ENCODE data around the gene KIF21A.

KIF21A gene

DNA sequence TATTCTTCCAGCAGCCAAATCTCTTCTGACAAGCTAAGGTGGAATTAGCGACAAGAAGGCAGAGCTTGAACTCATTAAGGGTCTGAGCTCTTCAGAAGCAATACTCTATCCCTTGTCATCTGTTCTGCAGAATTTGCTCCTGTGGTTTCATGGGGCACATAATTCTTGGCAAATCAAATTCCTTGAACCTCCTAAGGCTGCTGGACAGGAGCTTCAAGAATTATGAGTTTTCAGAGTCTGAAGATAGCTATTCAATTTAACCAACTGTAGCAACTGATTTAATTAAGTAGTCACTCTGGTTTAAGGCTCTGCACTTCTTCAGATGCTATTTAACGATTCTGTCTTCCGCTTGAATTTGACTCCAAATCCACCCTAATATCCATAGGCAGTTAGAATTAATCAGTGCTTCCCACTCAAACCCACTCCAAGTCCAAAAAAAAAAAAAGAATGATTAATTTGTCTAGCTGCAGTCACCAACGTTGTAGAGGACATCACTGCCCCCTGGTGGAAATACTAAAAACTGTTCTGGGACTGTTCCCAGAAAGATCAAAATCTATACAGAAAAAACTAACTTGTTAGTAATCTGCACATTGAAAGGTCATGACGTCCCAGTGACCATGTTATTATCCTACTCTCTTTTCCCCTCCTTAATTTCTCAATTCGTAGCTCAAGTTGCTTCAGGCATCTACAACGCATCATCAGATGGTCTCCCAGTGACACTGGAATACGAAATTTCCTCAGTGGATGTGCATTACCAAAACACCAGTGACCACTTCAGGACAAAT, 169.9 kb downstream of the KIF21A start:
- TF ChIP-seq EZH2phosphoT487 (conservative IDR thresholded peaks at IDR 0.05; ENCODE audit: low read length), result no peak
- TF ChIP-seq, protein P1, sequence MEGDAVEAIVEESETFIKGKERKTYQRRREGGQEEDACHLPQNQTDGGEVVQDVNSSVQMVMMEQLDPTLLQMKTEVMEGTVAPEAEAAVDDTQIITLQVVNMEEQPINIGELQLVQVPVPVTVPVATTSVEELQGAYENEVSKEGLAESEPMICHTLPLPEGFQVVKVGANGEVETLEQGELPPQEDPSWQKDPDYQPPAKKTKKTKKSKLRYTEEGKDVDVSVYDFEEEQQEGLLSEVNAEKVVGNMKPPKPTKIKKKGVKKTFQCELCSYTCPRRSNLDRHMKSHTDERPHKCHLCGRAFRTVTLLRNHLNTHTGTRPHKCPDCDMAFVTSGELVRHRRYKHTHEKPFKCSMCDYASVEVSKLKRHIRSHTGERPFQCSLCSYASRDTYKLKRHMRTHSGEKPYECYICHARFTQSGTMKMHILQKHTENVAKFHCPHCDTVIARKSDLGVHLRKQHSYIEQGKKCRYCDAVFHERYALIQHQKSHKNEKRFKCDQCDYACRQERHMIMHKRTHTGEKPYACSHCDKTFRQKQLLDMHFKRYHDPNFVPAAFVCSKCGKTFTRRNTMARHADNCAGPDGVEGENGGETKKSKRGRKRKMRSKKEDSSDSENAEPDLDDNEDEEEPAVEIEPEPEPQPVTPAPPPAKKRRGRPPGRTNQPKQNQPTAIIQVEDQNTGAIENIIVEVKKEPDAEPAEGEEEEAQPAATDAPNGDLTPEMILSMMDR (IDR thresholded peaks at IDR 0.05; ENCODE audit: insufficient read depth, low read length, poor library complexity, severe bottlenecking), result peak; percentile 62
- H3K27ac ChIP-seq (ENCODE audit: low read depth, low read length), result no peak overlapping the region
- no peaks in the 10 kb centered on the region for H3K79me2 ChIP-seq (ENCODE audit: insufficient read depth, low read length)
- H3K9ac ChIP-seq (ENCODE audit: low read length), result no peak overlapping the region
- H3K4me2 ChIP-seq (ENCODE audit: low read depth, low read length, poor library complexity, severe bottlenecking), result no peak overlapping the region
- H3K9me2 ChIP-seq (replicated peaks; ENCODE audit: insufficient read depth, low read length), result no peaks in the 10 kb centered on the region; the same call in 1 of the 2 replicates
- no peaks in the 10 kb centered on the region for H3K36me3 ChIP-seq (ENCODE audit: low read length)
- H3K27me3 ChIP-seq (ENCODE audit: low read length), result no peaks in the 10 kb centered on the region
- H3F3A ChIP-seq (ENCODE audit: insufficient read depth), result no peaks in the 10 kb centered on the region
- H4K20me1 ChIP-seq (ENCODE audit: low read depth, low read length), result no peaks in the 10 kb centered on the region
- H2AFZ ChIP-seq (ENCODE audit: low read depth, low read length, severe bottlenecking), result no peak overlapping the region
- H3K4me3 ChIP-seq (ENCODE audit: insufficient read depth, low read length, poor library complexity, severe bottlenecking), result no peak overlapping the region
- no peaks in the 10 kb centered on the region for H3K9me3 ChIP-seq (ENCODE audit: insufficient read depth, low read length)

DNA sequence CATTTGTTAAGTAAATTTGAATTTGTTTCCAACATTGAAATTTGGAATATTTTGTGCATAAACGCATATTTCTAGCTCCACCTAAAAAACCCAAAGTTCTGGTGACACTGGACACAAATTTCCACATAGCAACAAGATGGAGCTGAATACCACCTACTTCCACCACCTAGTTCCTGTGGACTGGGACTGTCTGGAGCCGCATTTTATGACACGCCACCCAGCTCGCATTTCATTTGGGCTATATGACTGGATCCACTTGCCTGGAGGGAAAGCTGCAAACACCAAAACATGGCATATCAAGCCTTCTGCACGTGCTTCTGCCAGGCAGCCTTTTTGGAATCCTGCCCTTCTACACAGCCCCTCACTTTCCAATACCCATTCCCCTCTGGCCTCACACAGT, 173.4 kb downstream of the KIF21A start:
- H3K4me3 ChIP-seq (ENCODE audit: insufficient read depth, low read length, poor library complexity, severe bottlenecking), result no peak overlapping the region
- H3K27me3 ChIP-seq (ENCODE audit: low read length), result no peaks in the 10 kb centered on the region
- no peaks in the 10 kb centered on the region for H3K9me3 ChIP-seq (ENCODE audit: insufficient read depth, low read length)
- no peaks in the 10 kb centered on the region for H3K79me2 ChIP-seq (ENCODE audit: insufficient read depth, low read length)
- H3K4me2 ChIP-seq (ENCODE audit: low read depth, low read length, poor library complexity, severe bottlenecking), result no peak overlapping the region
- no peak overlapping the region for H3K27ac ChIP-seq (ENCODE audit: low read depth, low read length)
- H3F3A ChIP-seq (ENCODE audit: insufficient read depth), result no peaks in the 10 kb centered on the region
- H4K20me1 ChIP-seq (ENCODE audit: low read depth, low read length), result no peaks in the 10 kb centered on the region
- no peaks in the 10 kb centered on the region; the same call in 1 of the 2 replicates for H3K9me2 ChIP-seq (replicated peaks; ENCODE audit: insufficient read depth, low read length)
- H3K36me3 ChIP-seq (ENCODE audit: low read length), result no peaks in the 10 kb centered on the region
- no peak for TF ChIP-seq EZH2phosphoT487 (conservative IDR thresholded peaks at IDR 0.05; ENCODE audit: low read length)
- TF ChIP-seq, protein P1 (IDR thresholded peaks at IDR 0.05; ENCODE audit: insufficient read depth, low read length, poor library complexity, severe bottlenecking), result no peak
- H3K9ac ChIP-seq (ENCODE audit: low read length), result no peak overlapping the region
- no peak overlapping the region for H2AFZ ChIP-seq (ENCODE audit: low read depth, low read length, severe bottlenecking)

DNA sequence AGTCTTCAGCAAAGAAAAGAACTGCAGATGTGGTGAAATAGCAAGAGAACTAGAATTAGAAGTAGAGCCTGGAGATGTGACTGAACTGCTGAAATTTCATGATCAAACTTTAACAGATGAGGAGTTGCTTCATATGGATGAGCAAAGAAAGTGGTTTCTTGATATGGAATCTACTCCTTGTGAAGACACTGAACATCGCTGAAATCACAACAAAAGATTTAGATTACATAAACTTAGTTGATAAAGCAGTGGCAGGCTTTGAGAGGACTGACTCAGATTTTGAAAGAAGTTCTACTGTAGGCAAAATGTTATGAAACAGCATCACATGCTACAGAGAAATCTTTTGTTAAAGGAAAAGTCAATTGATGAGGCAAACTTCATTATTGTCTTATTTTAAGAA, 175.0 kb downstream of the KIF21A start:
- no peaks in the 10 kb centered on the region for H3F3A ChIP-seq (ENCODE audit: insufficient read depth)
- no peaks in the 10 kb centered on the region for H3K9me3 ChIP-seq (ENCODE audit: insufficient read depth, low read length)
- no peak for TF ChIP-seq EZH2phosphoT487 (conservative IDR thresholded peaks at IDR 0.05; ENCODE audit: low read length)
- TF ChIP-seq, protein P1 (IDR thresholded peaks at IDR 0.05; ENCODE audit: insufficient read depth, low read length, poor library complexity, severe bottlenecking), result no peak
- no peak overlapping the region for H3K9ac ChIP-seq (ENCODE audit: low read length)
- no peak overlapping the region for H3K4me3 ChIP-seq (ENCODE audit: insufficient read depth, low read length, poor library complexity, severe bottlenecking)
- no peaks in the 10 kb centered on the region for H4K20me1 ChIP-seq (ENCODE audit: low read depth, low read length)
- no peak overlapping the region for H2AFZ ChIP-seq (ENCODE audit: low read depth, low read length, severe bottlenecking)
- no peaks in the 10 kb centered on the region for H3K79me2 ChIP-seq (ENCODE audit: insufficient read depth, low read length)
- H3K9me2 ChIP-seq (replicated peaks; ENCODE audit: insufficient read depth, low read length), result no peaks in the 10 kb centered on the region; the same call in 1 of the 2 replicates
- H3K27ac ChIP-seq (ENCODE audit: low read depth, low read length), result no peak overlapping the region
- H3K4me2 ChIP-seq (ENCODE audit: low read depth, low read length, poor library complexity, severe bottlenecking), result no peak overlapping the region
- no peaks in the 10 kb centered on the region for H3K27me3 ChIP-seq (ENCODE audit: low read length)
- no peaks in the 10 kb centered on the region for H3K36me3 ChIP-seq (ENCODE audit: low read length)

Measured in SU-DHL-6 (cell line).